Liver (tissue), 3 donors: ENCODE data around the gene NCKIPSD.
"Not testable (repeated sequence)": the region's sequence is repeated elsewhere in the genome, so short reads cannot be mapped to it uniquely, and the experiment has no call there.

Experiments used
- EGR1 ChIP-seq, 2 donors: IDR thresholded peaks; 2 replicates each; pipeline ENCODE4 v1.6.1; 2016 to 2018; ENCODE audit warnings: antibody characterized with exemption in 2 of 2, low read depth in 2 of 2
- TF ChIP-seq, protein P1 (sequence below): fragments of 150-350 bp; IDR thresholded peaks from 2 replicates; pipeline ENCODE4 v1.5.1; 2017; ENCODE audit warnings: improper control_type of control experiment, low read depth, low read length; ENCODE audit not compliant: missing input control
- donor health status: healthy.
- donor health status: healthy.

DNA sequence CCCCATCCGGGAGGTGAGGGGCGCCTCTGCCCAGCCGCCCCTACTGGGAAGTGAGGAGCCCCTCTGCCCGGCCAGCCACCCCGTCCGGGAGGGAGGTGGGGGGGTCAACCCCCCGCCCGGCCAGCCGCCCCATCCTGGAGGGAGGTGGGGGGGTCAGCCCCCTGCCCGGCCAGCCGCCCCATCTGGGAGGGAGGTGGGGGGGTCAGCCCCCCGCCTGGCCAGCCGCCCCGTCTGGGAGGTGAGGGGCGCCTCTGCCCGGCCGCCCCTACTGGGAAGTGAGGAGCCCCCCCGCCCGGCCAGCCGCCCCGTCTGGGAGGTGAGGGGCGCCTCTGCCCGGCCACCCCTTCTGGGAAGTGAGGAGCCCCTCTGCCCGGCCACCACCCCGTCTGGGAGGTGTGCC lies 48.8 kb upstream of the NCKIPSD start:
- TF ChIP-seq EGR1 (IDR thresholded peaks at IDR 0.05; ENCODE audit: low read depth in 2 of 2) = not testable (repeated sequence)
- TF ChIP-seq, protein P1, sequence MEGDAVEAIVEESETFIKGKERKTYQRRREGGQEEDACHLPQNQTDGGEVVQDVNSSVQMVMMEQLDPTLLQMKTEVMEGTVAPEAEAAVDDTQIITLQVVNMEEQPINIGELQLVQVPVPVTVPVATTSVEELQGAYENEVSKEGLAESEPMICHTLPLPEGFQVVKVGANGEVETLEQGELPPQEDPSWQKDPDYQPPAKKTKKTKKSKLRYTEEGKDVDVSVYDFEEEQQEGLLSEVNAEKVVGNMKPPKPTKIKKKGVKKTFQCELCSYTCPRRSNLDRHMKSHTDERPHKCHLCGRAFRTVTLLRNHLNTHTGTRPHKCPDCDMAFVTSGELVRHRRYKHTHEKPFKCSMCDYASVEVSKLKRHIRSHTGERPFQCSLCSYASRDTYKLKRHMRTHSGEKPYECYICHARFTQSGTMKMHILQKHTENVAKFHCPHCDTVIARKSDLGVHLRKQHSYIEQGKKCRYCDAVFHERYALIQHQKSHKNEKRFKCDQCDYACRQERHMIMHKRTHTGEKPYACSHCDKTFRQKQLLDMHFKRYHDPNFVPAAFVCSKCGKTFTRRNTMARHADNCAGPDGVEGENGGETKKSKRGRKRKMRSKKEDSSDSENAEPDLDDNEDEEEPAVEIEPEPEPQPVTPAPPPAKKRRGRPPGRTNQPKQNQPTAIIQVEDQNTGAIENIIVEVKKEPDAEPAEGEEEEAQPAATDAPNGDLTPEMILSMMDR = not testable (repeated sequence)
